ENCODE data around the gene KLF17. TPM values are rescaled to one million over a fixed set of nuclear protein-coding genes. Genes with fewer than 3 reads are reported as not detected.

The KLF17 gene
- total and polyA plus RNA-seq, 2 of the 8 experiments (the other 6 are each of a cell fraction or from before 2014, with no cell fraction given) = not detected

- no peak overlapping the region for H2BK120ac ChIP-seq (replicated peaks; ENCODE audit: low read depth, low read length)
- TF ChIP-seq JUN (IDR thresholded peaks at IDR 0.05; ENCODE audit: low read depth, low read length) (no peak), CHD1 (IDR thresholded peaks at IDR 0.05; ENCODE audit: low read depth, low read length) (no peak), RAD21 (IDR thresholded peaks at IDR 0.05 in 1 of 2, conservative IDR thresholded peaks at IDR 0.05 in 1 of 2; ENCODE audit: low read depth in 2 of 2, low read length in 2 of 2) (peak; percentile 14 to 40; a peak in 3 of 4 replicates)
- TF ChIP-seq, protein P1, sequence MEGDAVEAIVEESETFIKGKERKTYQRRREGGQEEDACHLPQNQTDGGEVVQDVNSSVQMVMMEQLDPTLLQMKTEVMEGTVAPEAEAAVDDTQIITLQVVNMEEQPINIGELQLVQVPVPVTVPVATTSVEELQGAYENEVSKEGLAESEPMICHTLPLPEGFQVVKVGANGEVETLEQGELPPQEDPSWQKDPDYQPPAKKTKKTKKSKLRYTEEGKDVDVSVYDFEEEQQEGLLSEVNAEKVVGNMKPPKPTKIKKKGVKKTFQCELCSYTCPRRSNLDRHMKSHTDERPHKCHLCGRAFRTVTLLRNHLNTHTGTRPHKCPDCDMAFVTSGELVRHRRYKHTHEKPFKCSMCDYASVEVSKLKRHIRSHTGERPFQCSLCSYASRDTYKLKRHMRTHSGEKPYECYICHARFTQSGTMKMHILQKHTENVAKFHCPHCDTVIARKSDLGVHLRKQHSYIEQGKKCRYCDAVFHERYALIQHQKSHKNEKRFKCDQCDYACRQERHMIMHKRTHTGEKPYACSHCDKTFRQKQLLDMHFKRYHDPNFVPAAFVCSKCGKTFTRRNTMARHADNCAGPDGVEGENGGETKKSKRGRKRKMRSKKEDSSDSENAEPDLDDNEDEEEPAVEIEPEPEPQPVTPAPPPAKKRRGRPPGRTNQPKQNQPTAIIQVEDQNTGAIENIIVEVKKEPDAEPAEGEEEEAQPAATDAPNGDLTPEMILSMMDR (IDR thresholded peaks at IDR 0.05; ENCODE audit: control extremely low read depth in 1 of 3, insufficient read depth in 1 of 3, low read depth in 1 of 3, low read length in 3 of 3) = peak in 2 of 3 experiments; percentile 13 to 26; a peak in 2 of 4 replicates
- H2BK20ac ChIP-seq (ENCODE audit: low read length) = no peak overlapping the region
- H3K23me2 ChIP-seq (ENCODE audit: low read depth, low read length) = no peaks in the 10 kb centered on the region
- no peak overlapping the region for H2BK5ac ChIP-seq (ENCODE audit: low read depth, low read length)
- H4K8ac ChIP-seq (ENCODE audit: extremely low read depth, insufficient read depth, low read length) = no peak overlapping the region
- no peaks in the 10 kb centered on the region for H3K27me3 ChIP-seq (replicated peaks in 1 of 4; ENCODE audit: control insufficient read depth in 3 of 4, extremely low read depth in 1 of 4, insufficient read depth in 3 of 4, low read length in 3 of 4)
- no peak overlapping the region for H3K9ac ChIP-seq (replicated peaks in 1 of 4; ENCODE audit: extremely low read depth in 1 of 4, low read depth in 3 of 4, low read length in 3 of 4)
- no peak for DNase-seq (ENCODE audit: low read depth in 1 of 2, low spot score in 2 of 2)
- no peak overlapping the region for H3K4me2 ChIP-seq (ENCODE audit: insufficient read depth in 1 of 2, low read depth in 2 of 2, low read length in 2 of 2)
- H3K4me1 ChIP-seq (replicated peaks in 1 of 4; ENCODE audit: control insufficient read depth in 3 of 4, insufficient read depth in 4 of 4, low read length in 3 of 4) = no peaks in the 10 kb centered on the region; a peak in 1 of 7 replicates
- FAIRE-seq = no peak
- H3K4ac ChIP-seq (replicated peaks; ENCODE audit: insufficient read length, low read depth, low read length) = no peak overlapping the region
- no peak overlapping the region for H4K91ac ChIP-seq (replicated peaks; ENCODE audit: insufficient read length, low read length)
- H2AFZ ChIP-seq (ENCODE audit: low read length) = no peak overlapping the region
- H2BK15ac ChIP-seq (ENCODE audit: low read length) = no peak overlapping the region
- H3K56ac ChIP-seq (replicated peaks; ENCODE audit: insufficient read length, low read depth, low read length) = no peak overlapping the region
- no peaks in the 10 kb centered on the region for H3K79me2 ChIP-seq (ENCODE audit: control insufficient read depth in 1 of 2, insufficient read depth in 2 of 2, low read length in 2 of 2)
- H3K4me3 ChIP-seq (ENCODE audit: extremely low read depth in 1 of 4, insufficient read depth in 2 of 4, low read depth in 3 of 4, low read length in 4 of 4) = no peak overlapping the region
- H2AK5ac ChIP-seq (ENCODE audit: low read depth, low read length) = no peak overlapping the region
- ChIA-PET CTCF (ENCODE audit: partially characterized antibody) (interaction anchor here (0.8 to 4.1 kb wide), 14 partner anchors 8 to 483 kb away, joined by 3 to 18 read pairs (median 3); partner anchors contain the start of gene KLF18), POLR2A (ENCODE audit: partially characterized antibody) (interaction anchor here (1.8 kb wide), 1 partner anchor 13 kb away, joined by 4 read pairs; no protein-coding TSS in a partner anchor)
- H3K23ac ChIP-seq (ENCODE audit: insufficient read length) = no peak overlapping the region
- no peak overlapping the region for H2BK12ac ChIP-seq (ENCODE audit: low read depth, low read length)
- H4K20me1 ChIP-seq (replicated peaks in 1 of 2; ENCODE audit: control insufficient read depth in 1 of 2, insufficient read depth in 2 of 2, low read length in 2 of 2) = no peaks in the 10 kb centered on the region
- no peak overlapping the region for H3K27ac ChIP-seq (ENCODE audit: low read depth, low read length)
- H3K14ac ChIP-seq (ENCODE audit: insufficient read length) = no peak overlapping the region
- H3K18ac ChIP-seq (ENCODE audit: extremely low read depth, low read length) = no peak overlapping the region
- no peaks in the 10 kb centered on the region for H3K36me3 ChIP-seq (ENCODE audit: control insufficient read depth in 2 of 4, insufficient read depth in 4 of 4, low read length in 3 of 4)
- WGBS, 2 experiments (ENCODE audit: extremely low coverage in 1 of 2, insufficient coverage in 1 of 2, insufficient read length in 1 of 2, insufficient replicate concordance in 2 of 2, low coverage in 1 of 2, low lambda C conversion rate in 2 of 2, missing lambda C conversion rate in 1 of 2) = 83% methylated on average over 3 of the region's 3 CpGs; no CpG with 5 or more reads in 1 of the 2 experiments
- no peaks in the 10 kb centered on the region for H3K79me1 ChIP-seq (ENCODE audit: low read depth, low read length)
- H3K9me3 ChIP-seq (ENCODE audit: insufficient read depth in 2 of 2, low read depth in 1 of 2, low read length in 1 of 2) = peaks cover 6 to 10% of the 10 kb centered on the region in 2 experiments; a peak in 3 of 4 replicates
- H4K5ac ChIP-seq (ENCODE audit: insufficient read length, low read depth, low read length) = no peak overlapping the region
Measured at GRCh38 chr1:44170281-44170823, 51.7 kb downstream of the KLF17 start.

Data from H1 (cell line).